HEK293 (cell line): ENCODE results near the gene PSMC3.
A peak's percentile ranks its signal among the peaks of the same experiment; 100 is the strongest.

Experiments
- CTCF ChIA-PET: fragments of 350-600 bp; formaldehyde crosslinking; extraction: SDS; loops from one replicate; lab custom pipeline; 2021; ENCODE audit warnings: antibody characterized with exemption; lab: Yijun Ruan, JAX
- POLR2A ChIA-PET: fragments of 300-600 bp; formaldehyde crosslinking; extraction: SDS; loops from one replicate; lab custom pipeline; 2020; ENCODE audit warnings: antibody characterized with exemption, inconsistent platforms; lab: Yijun Ruan, JAX
- H3K27ac ChIP-seq: fragments of 200-500 bp; sonication (Bioruptor generic); 2 replicates; pipeline ENCODE4 v1.5.1; 2014; ENCODE audit warnings: low read depth, low read length, control low read depth, inconsistent platforms; ENCODE audit errors: extremely low read depth
- H3K36me3 ChIP-seq, 2 experiments: fragments of 200-500 bp in 1 of 2; sonication (Bioruptor generic) in 1 of 2; 1 replicate in 1 of 2; 2 replicates in 1 of 2; pipeline ENCODE4 v1.5.1; 2014 to 2017; ENCODE audit warnings: inconsistent platforms in 2 of 2, low read length in 2 of 2; ENCODE audit not compliant: control insufficient read depth in 2 of 2, insufficient read depth in 1 of 2
- H3K4me1 ChIP-seq: fragments of 200-500 bp; sonication (Bioruptor generic); 2 replicates; pipeline ENCODE4 v1.5.1; 2014; ENCODE audit warnings: mild to moderate bottlenecking, low read length, inconsistent platforms; ENCODE audit not compliant: control insufficient read depth, insufficient read depth
- H3K4me3 ChIP-seq: 2 replicates; pipeline ENCODE4 v1.5.1; 2011; ENCODE audit warnings: low read depth, mild to moderate bottlenecking, control low read depth, low read length, moderate library complexity
- H3K9me3 ChIP-seq: fragments of 200-500 bp; sonication (Bioruptor generic); 2 replicates; pipeline ENCODE4 v1.5.1; 2014; ENCODE audit warnings: low read depth, low read length, inconsistent platforms; ENCODE audit not compliant: control insufficient read depth, insufficient read depth
- EGR2 ChIP-seq: fragments of 450-650 bp; formaldehyde crosslinking; IDR thresholded peaks from 2 replicates; pipeline ENCODE4 v1.5.1; 2016; ENCODE audit warnings: low read depth, missing biosample characterization, missing genetic modification characterization
- HOXC10 ChIP-seq: sonication (generic); formaldehyde crosslinking; IDR thresholded peaks from 2 replicates; pipeline ENCODE4 v1.8.1; 2023; ENCODE audit warnings: mild to moderate bottlenecking, missing genetic modification reagents
- SALL2 ChIP-seq: fragments of 450-650 bp; formaldehyde crosslinking; IDR thresholded peaks from 2 replicates; pipeline ENCODE4 v1.5.0; 2017; ENCODE audit warnings: missing biosample characterization, mild to moderate bottlenecking, missing genetic modification characterization, borderline replicate concordance
- WT1 ChIP-seq: fragments of 450-650 bp; formaldehyde crosslinking; IDR thresholded peaks from 2 replicates; pipeline ENCODE4 v1.5.1; 2016; ENCODE audit warnings: missing biosample characterization, missing genetic modification characterization
- ZBTB17 ChIP-seq: fragments of 450-650 bp; formaldehyde crosslinking; IDR thresholded peaks from 2 replicates; pipeline ENCODE4 v1.5.1; 2016; ENCODE audit warnings: missing biosample characterization, missing genetic modification characterization
- ZBTB48 ChIP-seq: fragments of 450-650 bp; formaldehyde crosslinking; IDR thresholded peaks from 2 replicates; pipeline ENCODE4 v1.5.1; 2016; ENCODE audit warnings: missing biosample characterization, missing genetic modification characterization
- ZEB2 ChIP-seq: fragments of 450-650 bp; formaldehyde crosslinking; IDR thresholded peaks from 2 replicates; pipeline ENCODE4 v1.5.1; 2016; ENCODE audit warnings: missing biosample characterization, missing genetic modification characterization
- ZFHX2 ChIP-seq: fragments of 450-650 bp; formaldehyde crosslinking; conservative IDR thresholded peaks from 2 replicates; pipeline ENCODE4 v1.5.1; 2016; ENCODE audit warnings: missing biosample characterization, missing genetic modification characterization
- ZFP41 ChIP-seq: fragments of 450-650 bp; formaldehyde crosslinking; IDR thresholded peaks from 2 replicates; pipeline ENCODE4 v1.5.1; 2016; ENCODE audit warnings: missing biosample characterization, missing genetic modification characterization, borderline replicate concordance
- ZIC2 ChIP-seq: fragments of 450-650 bp; formaldehyde crosslinking; IDR thresholded peaks from 2 replicates; pipeline ENCODE4 v1.5.1; 2016; ENCODE audit warnings: missing biosample characterization, missing genetic modification characterization
- ZNF157 ChIP-seq: fragments of 450-650 bp; formaldehyde crosslinking; IDR thresholded peaks from 2 replicates; pipeline ENCODE4 v1.5.1; 2016; ENCODE audit warnings: missing biosample characterization, missing genetic modification characterization
- ZNF214 ChIP-seq: fragments of 450-650 bp; formaldehyde crosslinking; IDR thresholded peaks from 2 replicates; pipeline ENCODE4 v1.5.1; 2017; ENCODE audit warnings: missing biosample characterization, mild to moderate bottlenecking, missing genetic modification characterization, borderline replicate concordance
- ZNF302 ChIP-seq: fragments of 450-650 bp; formaldehyde crosslinking; IDR thresholded peaks from 2 replicates; pipeline ENCODE4 v1.5.1; 2016; ENCODE audit warnings: missing biosample characterization, missing genetic modification characterization, low read depth
- ZNF366 ChIP-seq: fragments of 450-650 bp; formaldehyde crosslinking; conservative IDR thresholded peaks from 2 replicates; pipeline ENCODE4 v1.5.1; 2016; ENCODE audit warnings: missing biosample characterization, missing genetic modification characterization
- ZNF391 ChIP-seq: fragments of 450-650 bp; formaldehyde crosslinking; IDR thresholded peaks from 2 replicates; pipeline ENCODE4 v1.5.1; 2016; ENCODE audit warnings: low read depth, missing biosample characterization, missing genetic modification characterization, borderline replicate concordance
- ZNF398 ChIP-seq: fragments of 450-650 bp; formaldehyde crosslinking; IDR thresholded peaks from 2 replicates; pipeline ENCODE4 v1.5.1; 2017; ENCODE audit warnings: missing biosample characterization, missing genetic modification characterization
- ZNF585B ChIP-seq: fragments of 450-650 bp; formaldehyde crosslinking; IDR thresholded peaks from 2 replicates; pipeline ENCODE4 v1.5.1; 2016; ENCODE audit warnings: missing biosample characterization, missing genetic modification characterization
- ZNF76 ChIP-seq: fragments of 450-650 bp; formaldehyde crosslinking; IDR thresholded peaks from 2 replicates; pipeline ENCODE4; 2016; ENCODE audit warnings: low read depth, missing biosample characterization, missing genetic modification characterization, borderline replicate concordance
- TF ChIP-seq, protein P1 (sequence below): fragments of 450-650 bp; formaldehyde crosslinking; IDR thresholded peaks from 2 replicates; pipeline ENCODE4 v1.5.1; 2016; ENCODE audit warnings: missing biosample characterization, missing genetic modification characterization

PSMC3 gene

GRCh38 chr11:47376525-47377371 is 49.5 kb downstream of the PSMC3 start:
- H3K36me3 ChIP-seq, result no peaks in the 10 kb centered on the region
- H3K27ac ChIP-seq, result no peak overlapping the region
- no peaks in the 10 kb centered on the region for H3K9me3 ChIP-seq
- CTCF ChIA-PET, result interaction anchor here (1.0 kb wide), 1 partner anchor 22 kb away, joined by 3 read pairs; no protein-coding TSS in a partner anchor
- no peaks in the 10 kb centered on the region for H3K4me1 ChIP-seq
- H3K4me3 ChIP-seq, result no peak overlapping the region
- POLR2A ChIA-PET, result no interaction called here
- TF ChIP-seq, protein P1, sequence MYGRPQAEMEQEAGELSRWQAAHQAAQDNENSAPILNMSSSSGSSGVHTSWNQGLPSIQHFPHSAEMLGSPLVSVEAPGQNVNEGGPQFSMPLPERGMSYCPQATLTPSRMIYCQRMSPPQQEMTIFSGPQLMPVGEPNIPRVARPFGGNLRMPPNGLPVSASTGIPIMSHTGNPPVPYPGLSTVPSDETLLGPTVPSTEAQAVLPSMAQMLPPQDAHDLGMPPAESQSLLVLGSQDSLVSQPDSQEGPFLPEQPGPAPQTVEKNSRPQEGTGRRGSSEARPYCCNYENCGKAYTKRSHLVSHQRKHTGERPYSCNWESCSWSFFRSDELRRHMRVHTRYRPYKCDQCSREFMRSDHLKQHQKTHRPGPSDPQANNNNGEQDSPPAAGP (tag by site-specific recombination), result no peak
- TF ChIP-seq ZFP41 (no peak), HOXC10 (CRISPR knock-in tag) (no peak), ZNF76 (tag by site-specific recombination) (0 out of 2 replicates have a peak, but pooled peaks have one; percentile 15), ZIC2 (tag by site-specific recombination) (peak; percentile 7; the same call in 1 of the 2 replicates), ZFHX2 (peak; percentile 95), ZNF391 (tag by site-specific recombination) (no peak), EGR2 (peak; percentile 91), ZNF302 (no peak), ZEB2 (tag by site-specific recombination) (no peak), ZNF398 (tag by site-specific recombination) (peak; percentile 89), ZNF157 (tag by site-specific recombination) (no peak), SALL2 (tag by site-specific recombination) (no peak), ZBTB17 (tag by site-specific recombination) (no peak; the same call in 1 of the 2 replicates), WT1 (tag by site-specific recombination) (peak; percentile 50; the same call in 1 of the 2 replicates), ZNF214 (tag by site-specific recombination) (no peak), ZNF366 (tag by site-specific recombination) (peak; percentile 52)
- TF ChIP-seq, all 188 proteins: peak for 7

GRCh38 chr11:47376107-47376524 is 50.1 kb downstream of the PSMC3 start:
- TF ChIP-seq ZNF585B (tag by site-specific recombination) (no peak), ZBTB48 (tag by site-specific recombination) (peak; percentile 79)
- no peak overlapping the region for H3K27ac ChIP-seq
- H3K9me3 ChIP-seq, result no peaks in the 10 kb centered on the region
- ChIA-PET POLR2A (interaction anchor here (0.6 kb wide), 1 partner anchor 168 kb away, joined by 3 read pairs; no protein-coding TSS in a partner anchor), CTCF (interaction anchor here (1.0 kb wide), 1 partner anchor 21 kb away, joined by 3 read pairs; no protein-coding TSS in a partner anchor)
- no peak overlapping the region for H3K4me3 ChIP-seq
- H3K36me3 ChIP-seq, result no peaks in the 10 kb centered on the region
- H3K4me1 ChIP-seq, result no peaks in the 10 kb centered on the region
